ENCODE measurements around the gene SYNPO2L. TPM values are rescaled to one million over a fixed set of nuclear protein-coding genes. Genes with fewer than 3 reads are reported as not detected.

The SYNPO2L gene
- total and polyA plus RNA-seq, 8 donors, result 0.03 to 0.12 TPM; not detected in 6

GRCh38 chr10:73641328-73642060, 14.3 kb downstream of the SYNPO2L start, which contains the start of gene MYOZ1:
TSS of gene MYOZ1 (minus strand) at chr10:73641474. CDS start at chr10:73640017, 1,457 bp downstream.
- intact Hi-C loops (cut with DNase I; ENCODE audit: low total_unique reads), result no loop called here
- 76 to 91% (median 86%) methylated on average over 8 to 9 of the region's 9 CpGs for WGBS, 5 donors

GRCh38 chr10:73639286-73639685, 16.5 kb downstream of the SYNPO2L start:
- DNase-seq, result no peak
- H3K36me3 ChIP-seq, result no peaks in the 10 kb centered on the region
- no peaks in the 10 kb centered on the region for H3K27me3 ChIP-seq
- intact Hi-C loops (cut with DNase I; ENCODE audit: low total_unique reads), result no loop called here
- no peak overlapping the region for H3K27ac ChIP-seq
- peaks cover 0 to 12% (median 3%) of the 10 kb centered on the region in 4 donors for H3K4me1 ChIP-seq
- no peak overlapping the region for H3K4me3 ChIP-seq
- no peaks in the 10 kb centered on the region for H3K9me3 ChIP-seq
- TF ChIP-seq CTCF (IDR thresholded peaks at IDR 0.05) (no peak), POLR2AphosphoS5 (IDR thresholded peaks at IDR 0.05) (no peak), EP300 (IDR thresholded peaks at IDR 0.05) (no peak), POLR2A (IDR thresholded peaks at IDR 0.05) (no peak)
- WGBS, 5 donors, result 87 to 91% (median 89%) methylated on average over 3 of the region's 3 CpGs

More at GRCh38 chr10:73641328-73642060, 14.3 kb downstream of the SYNPO2L start, which contains the start of gene MYOZ1:
- peaks cover 0 to 14% (median 4%) of the 10 kb centered on the region in 4 donors for H3K4me1 ChIP-seq
- no peaks in the 10 kb centered on the region for H3K36me3 ChIP-seq
- no peak for TF ChIP-seq POLR2A (IDR thresholded peaks at IDR 0.05)
- no peak for TF ChIP-seq EP300 (IDR thresholded peaks at IDR 0.05)
- TF ChIP-seq POLR2AphosphoS5 (IDR thresholded peaks at IDR 0.05), result no peak
- TF ChIP-seq CTCF (IDR thresholded peaks at IDR 0.05), result no peak
- no peaks in the 10 kb centered on the region for H3K9me3 ChIP-seq
- H3K4me3 ChIP-seq, result no peak within 1 kb of the TSS
- no peak for DNase-seq
- H3K27me3 ChIP-seq, result no peaks in the 10 kb centered on the region
- no peak within 1 kb of the TSS for H3K27ac ChIP-seq

DNA sequence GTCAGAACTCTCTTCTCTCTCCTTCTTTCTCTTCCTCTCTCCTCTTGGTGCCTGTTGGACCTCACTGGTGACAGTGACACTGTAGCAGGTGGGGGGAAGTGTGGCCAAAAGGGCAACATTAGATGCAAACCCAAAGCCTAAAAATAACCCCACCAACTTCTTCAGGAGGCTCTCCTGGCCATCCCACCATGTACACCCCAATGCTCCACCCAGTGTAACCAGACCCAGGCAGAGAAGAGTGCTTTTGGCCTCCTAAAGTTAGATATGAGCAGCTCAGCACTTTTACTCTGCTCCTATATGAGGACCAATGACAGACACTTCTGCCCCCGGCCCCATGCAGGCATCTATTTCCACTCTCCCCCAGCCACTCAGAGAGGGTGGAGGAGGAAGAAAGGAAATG, 20.0 kb downstream of the SYNPO2L start:
- H3K4me3 ChIP-seq, result no peak overlapping the region
- H3K4me1 ChIP-seq, result no peaks in the 10 kb centered on the region
- intact Hi-C loops (cut with DNase I; ENCODE audit: low total_unique reads), result no loop called here
- H3K27me3 ChIP-seq, result no peaks in the 10 kb centered on the region
- no peaks in the 10 kb centered on the region for H3K9me3 ChIP-seq
- WGBS, 5 donors, result 47 to 62% (median 58%) methylated on average over 1 of the region's 1 CpG
- no peak for DNase-seq
- no peak for TF ChIP-seq POLR2A (IDR thresholded peaks at IDR 0.05)
- TF ChIP-seq EP300 (IDR thresholded peaks at IDR 0.05), result no peak
- no peak for TF ChIP-seq CTCF (IDR thresholded peaks at IDR 0.05)
- no peak for TF ChIP-seq POLR2AphosphoS5 (IDR thresholded peaks at IDR 0.05)
- H3K27ac ChIP-seq, result no peak overlapping the region
- H3K36me3 ChIP-seq, result no peaks in the 10 kb centered on the region

GRCh38 chr10:73634421-73634820, 21.4 kb downstream of the SYNPO2L start:
- H3K27me3 ChIP-seq, result no peaks in the 10 kb centered on the region
- DNase-seq, result no peak
- 70 to 73% (median 72%) methylated on average over 4 to 5 of the region's 5 CpGs for WGBS, 5 donors
- H3K27ac ChIP-seq, result no peak overlapping the region
- TF ChIP-seq EP300 (IDR thresholded peaks at IDR 0.05) (no peak), POLR2A (IDR thresholded peaks at IDR 0.05) (no peak), POLR2AphosphoS5 (IDR thresholded peaks at IDR 0.05) (no peak), CTCF (IDR thresholded peaks at IDR 0.05) (no peak)
- no peaks in the 10 kb centered on the region for H3K36me3 ChIP-seq
- intact Hi-C loops (cut with DNase I; ENCODE audit: low total_unique reads), result no loop called here
- no peak overlapping the region for H3K4me3 ChIP-seq
- H3K4me1 ChIP-seq, result no peaks in the 10 kb centered on the region
- no peaks in the 10 kb centered on the region for H3K9me3 ChIP-seq

All from stomach (tissue), 9 donors.